WERI-Rb-1 (cell line): Measurements from ENCODE around the gene LRP11.
"Not testable (repeated sequence)": the region's sequence is repeated elsewhere in the genome, so short reads cannot be mapped to it uniquely, and the experiment has no call there.

Experiments
- DNase-seq: peaks from one replicate; pipeline ENCODE4 v3.0.0-alpha.2; 2020
- H3K27ac ChIP-seq: fragments of 250-450 bp; sonication (Bioruptor Pico); 2 replicates; pipeline ENCODE4 v1.5.1; 2020; ENCODE audit warnings: mild to moderate bottlenecking, moderate library complexity
- H3K27me3 ChIP-seq: fragments of 250-450 bp; sonication (Bioruptor Pico); 2 replicates; pipeline ENCODE4 v1.5.1; 2021; ENCODE audit warnings: mild to moderate bottlenecking, low read depth, moderate library complexity; ENCODE audit not compliant: insufficient read depth, severe bottlenecking
- H3K36me3 ChIP-seq: fragments of 250-450 bp; sonication (Bioruptor Pico); 2 replicates; pipeline ENCODE4 v1.5.1; 2020; ENCODE audit warnings: mild to moderate bottlenecking, moderate library complexity
- H3K4me3 ChIP-seq: 2 replicates; pipeline ENCODE4 v1.5.1; 2011; ENCODE audit warnings: low read depth, mild to moderate bottlenecking, control low read depth, low read length
- H3K9me3 ChIP-seq: fragments of 250-450 bp; sonication (Bioruptor Pico); 2 replicates; pipeline ENCODE4 v1.5.1; 2021; ENCODE audit warnings: mild to moderate bottlenecking, moderate library complexity; ENCODE audit not compliant: severe bottlenecking
- CTCF ChIP-seq: IDR thresholded peaks from 2 replicates; pipeline ENCODE4 v1.5.1; 2011; ENCODE audit warnings: low read depth, mild to moderate bottlenecking, control low read depth, inconsistent platforms, low read length

The LRP11 gene

GRCh38 chr6:149852881-149853280 lies 11.3 kb downstream of the LRP11 start:
- H3K27me3 ChIP-seq: no peaks in the 10 kb centered on the region
- no peaks in the 10 kb centered on the region; the same call in 1 of the 2 replicates for H3K36me3 ChIP-seq
- H3K27ac ChIP-seq: no peak overlapping the region
- TF ChIP-seq CTCF: no peak
- no peaks in the 10 kb centered on the region for H3K9me3 ChIP-seq
- no peak overlapping the region for H3K4me3 ChIP-seq
- DNase-seq: no peak

- H3K4me3 ChIP-seq: no peak overlapping the region
- peak; percentile 28 for DNase-seq
- no peaks in the 10 kb centered on the region; the same call in 1 of the 2 replicates for H3K36me3 ChIP-seq
- no peaks in the 10 kb centered on the region for H3K27me3 ChIP-seq
- TF ChIP-seq CTCF: no peak
- no peak overlapping the region for H3K27ac ChIP-seq
- H3K9me3 ChIP-seq: no peaks in the 10 kb centered on the region
Measured at GRCh38 chr6:149852180-149852579, 12.0 kb downstream of the LRP11 start.

- H3K27ac ChIP-seq: no peak overlapping the region
- DNase-seq: no peak
- H3K36me3 ChIP-seq: no peaks in the 10 kb centered on the region; the same call in 1 of the 2 replicates
- no peaks in the 10 kb centered on the region for H3K9me3 ChIP-seq
- no peak overlapping the region for H3K4me3 ChIP-seq
- TF ChIP-seq CTCF: no peak
- H3K27me3 ChIP-seq: no peaks in the 10 kb centered on the region
Measured at GRCh38 chr6:149851461-149852110, 12.6 kb downstream of the LRP11 start.

- not testable (repeated sequence) for H3K27ac ChIP-seq, DNase-seq
Measured at GRCh38 chr6:149848343-149848742, 15.8 kb downstream of the LRP11 start.

GRCh38 chr6:149847939-149848267 lies 16.3 kb downstream of the LRP11 start:
- Histone ChIP-seq H3K4me3 (no peak overlapping the region), H3K27ac (no peak overlapping the region), H3K9me3 (no peaks in the 10 kb centered on the region), H3K36me3 (no peaks in the 10 kb centered on the region; the same call in 1 of the 2 replicates), H3K27me3 (no peaks in the 10 kb centered on the region)
- no peak for TF ChIP-seq CTCF
- no peak for DNase-seq

More at GRCh38 chr6:149848343-149848742, 15.8 kb downstream of the LRP11 start:
- not testable (repeated sequence) for H3K4me3 ChIP-seq, H3K36me3 ChIP-seq, H3K9me3 ChIP-seq, H3K27me3 ChIP-seq

- Histone ChIP-seq H3K36me3 (no peaks in the 10 kb centered on the region), H3K9me3 (no peaks in the 10 kb centered on the region), H3K27ac (no peak overlapping the region)
Measured at GRCh38 chr6:149846321-149846720, 17.8 kb downstream of the LRP11 start.

More at GRCh38 chr6:149846321-149846720, 17.8 kb downstream of the LRP11 start:
- DNase-seq: no peak
- Histone ChIP-seq H3K4me3 (no peak overlapping the region), H3K27me3 (no peaks in the 10 kb centered on the region)
- TF ChIP-seq CTCF: no peak
